HG03095 (cell line): Measurements from ENCODE around the gene LILRB2.
"Not testable (repeated sequence)": the region's sequence is repeated elsewhere in the genome, so short reads cannot be mapped to it uniquely, and the experiment has no call there.

Experiments used
- ATAC-seq: cut with Tn5 transposase; IDR thresholded peaks from one replicate; pipeline ENCODE4 v1.9.1; 2021; ENCODE audit warnings: moderate library complexity; ENCODE audit not compliant: unreplicated experiment

Gene LILRB2

DNA sequence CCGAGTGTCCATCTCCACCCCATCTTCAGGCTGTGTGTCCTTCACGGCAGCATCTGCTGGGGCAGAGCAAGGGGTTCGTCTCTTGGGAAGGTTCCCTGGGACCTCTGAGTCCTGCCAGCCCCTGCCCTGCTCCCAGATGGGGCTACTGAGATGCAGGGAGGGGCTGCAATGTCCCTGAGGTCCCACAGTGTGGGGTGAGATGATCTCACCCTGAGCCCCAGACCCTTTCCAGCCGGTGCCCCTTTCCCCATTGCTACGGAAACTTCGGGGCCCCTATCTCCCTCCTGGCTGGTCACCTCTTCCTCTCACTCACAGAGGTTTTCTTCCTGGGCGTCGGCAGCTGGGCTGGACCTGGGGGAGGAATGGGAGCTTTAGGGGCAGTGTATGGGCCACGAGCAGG is 5.0 kb downstream of the LILRB2 start:
- ATAC-seq: no peak

DNA sequence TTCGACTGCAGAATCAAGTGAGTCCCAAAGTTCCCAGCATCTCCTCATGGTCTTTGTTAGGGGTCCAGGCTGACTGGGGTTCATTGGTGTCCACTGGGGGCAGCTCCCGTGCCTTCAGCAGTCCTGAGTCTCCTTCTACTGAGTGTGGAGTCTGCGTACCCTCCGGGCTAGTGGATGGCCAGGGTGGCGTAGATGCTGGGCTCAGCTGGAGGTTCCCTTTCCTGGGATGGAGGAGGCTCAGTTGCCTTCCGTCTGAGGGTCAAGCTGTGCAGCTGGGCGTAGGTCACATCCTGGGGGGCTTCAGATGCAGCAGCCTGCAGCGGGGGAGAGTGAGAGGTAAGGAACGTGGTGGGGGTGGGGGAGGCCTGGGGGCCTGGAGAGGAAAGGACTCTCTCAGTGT is 6.4 kb downstream of the LILRB2 start:
- ATAC-seq: not testable (repeated sequence)

DNA sequence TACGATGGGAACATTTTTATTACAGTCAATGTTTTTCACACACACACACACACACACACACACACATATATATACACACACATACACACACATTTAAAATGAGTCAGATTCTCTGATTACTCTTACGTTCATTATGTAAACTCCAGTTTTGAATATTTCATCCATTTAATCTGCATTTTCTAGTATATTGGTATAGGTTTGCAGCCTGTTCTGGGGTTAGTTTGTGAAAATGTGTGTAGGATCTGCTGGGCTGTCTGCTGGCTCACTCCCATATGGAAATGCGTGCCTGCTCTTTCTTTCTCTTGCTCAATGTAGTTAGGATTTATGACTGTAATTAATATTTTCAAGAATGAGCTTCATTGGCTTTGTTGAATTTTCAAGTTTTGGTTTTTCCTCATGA is 7.1 kb downstream of the LILRB2 start:
- no peak for ATAC-seq

DNA sequence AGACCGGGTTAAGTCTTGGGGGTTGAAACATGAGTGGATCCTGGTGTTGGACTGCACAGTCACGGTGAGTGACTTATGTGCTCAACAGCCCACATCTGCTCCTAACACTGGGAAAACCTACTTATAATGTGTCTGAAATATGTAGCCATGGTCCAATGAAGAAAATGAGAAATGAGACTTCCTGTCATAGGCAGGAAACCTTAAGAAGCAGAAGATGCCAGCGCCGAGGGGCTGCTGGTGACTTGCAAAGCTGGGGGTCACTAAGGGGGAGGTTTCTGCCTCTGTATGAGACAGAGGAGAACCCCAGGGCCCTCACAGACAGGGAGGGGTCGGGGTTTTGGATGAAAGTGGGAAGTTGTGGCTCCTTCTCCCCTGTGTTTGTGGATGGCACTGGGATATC is 8.7 kb downstream of the LILRB2 start:
- not testable (repeated sequence) for ATAC-seq

DNA sequence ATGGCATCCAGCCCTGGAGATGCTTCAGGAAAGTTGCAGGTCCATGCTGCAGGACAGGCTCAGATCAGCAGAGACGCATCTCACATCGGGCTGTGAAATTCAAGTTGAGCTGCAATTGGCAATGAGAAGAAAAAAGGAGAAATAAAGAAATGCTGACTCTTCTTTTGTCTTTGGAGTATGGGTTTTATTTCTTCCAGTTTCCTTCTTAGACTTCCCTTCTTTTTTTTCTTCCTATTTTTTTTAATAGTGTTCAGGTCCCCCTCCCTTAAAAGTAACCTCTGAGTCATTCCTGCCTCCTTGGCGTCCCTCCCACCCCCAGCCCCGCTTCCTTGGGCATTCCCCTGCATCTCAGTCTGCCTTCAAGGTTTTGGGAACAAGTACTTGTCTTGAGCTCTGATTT is 9.3 kb downstream of the LILRB2 start:
- not testable (repeated sequence) for ATAC-seq

DNA sequence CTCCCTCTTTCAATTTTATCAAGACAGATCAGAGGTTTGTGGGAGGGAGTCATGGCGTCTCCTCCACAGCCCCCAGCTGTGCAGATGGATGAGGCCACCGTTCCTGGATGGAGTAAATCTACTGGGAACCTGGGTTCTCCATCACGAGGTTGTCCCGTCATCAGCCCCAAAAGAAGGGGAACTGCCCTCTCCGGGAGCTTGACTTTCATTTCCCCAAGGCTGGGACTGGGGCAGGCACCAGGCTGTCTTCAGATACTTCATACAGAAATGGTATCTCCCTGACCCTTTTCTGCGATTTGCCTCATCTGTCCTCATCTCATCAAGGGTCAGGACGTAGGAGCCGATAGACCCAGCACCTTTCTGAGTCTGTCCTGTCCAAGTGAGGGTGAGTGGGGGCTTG is 9.8 kb downstream of the LILRB2 start:
- no peak for ATAC-seq

DNA sequence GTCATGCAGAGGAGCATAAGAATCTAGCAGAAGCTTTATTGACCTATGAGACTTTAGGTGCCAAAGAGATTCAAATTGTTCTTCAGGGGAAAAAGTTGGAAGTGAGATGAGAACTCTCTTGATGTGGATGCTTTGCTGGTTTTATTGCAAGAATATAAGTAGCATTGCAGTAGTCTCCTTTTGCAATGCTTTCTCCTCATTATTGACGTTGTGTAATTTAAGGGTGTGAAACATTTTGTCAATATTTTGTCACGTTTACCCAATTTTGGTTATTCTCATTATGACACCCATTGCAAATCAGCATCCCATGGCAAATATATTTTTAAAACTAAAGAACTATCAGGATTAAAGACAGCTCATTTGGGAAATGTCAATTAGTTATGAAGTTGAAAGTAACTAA is 12.0 kb downstream of the LILRB2 start:
- no peak for ATAC-seq

DNA sequence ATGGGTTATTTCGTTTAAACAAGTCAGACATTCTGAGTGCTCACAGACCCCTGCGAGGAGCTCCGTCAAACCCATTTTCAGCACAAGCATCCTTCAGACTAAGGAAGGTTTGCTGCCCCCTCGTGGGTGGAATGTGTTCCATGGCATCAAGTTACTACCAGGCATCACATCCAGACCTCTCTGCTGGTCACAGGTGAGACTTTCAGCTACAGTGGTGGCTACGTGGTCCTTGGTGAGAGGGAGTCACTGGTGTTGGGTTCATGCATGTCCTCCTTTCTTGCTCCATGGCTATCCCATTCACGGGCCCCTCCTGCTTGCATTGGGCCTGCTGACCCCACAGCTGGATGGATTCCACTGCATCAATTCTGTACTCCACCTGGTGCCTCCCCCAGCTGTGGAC is 14.8 kb downstream of the LILRB2 start:
- no peak for ATAC-seq

DNA sequence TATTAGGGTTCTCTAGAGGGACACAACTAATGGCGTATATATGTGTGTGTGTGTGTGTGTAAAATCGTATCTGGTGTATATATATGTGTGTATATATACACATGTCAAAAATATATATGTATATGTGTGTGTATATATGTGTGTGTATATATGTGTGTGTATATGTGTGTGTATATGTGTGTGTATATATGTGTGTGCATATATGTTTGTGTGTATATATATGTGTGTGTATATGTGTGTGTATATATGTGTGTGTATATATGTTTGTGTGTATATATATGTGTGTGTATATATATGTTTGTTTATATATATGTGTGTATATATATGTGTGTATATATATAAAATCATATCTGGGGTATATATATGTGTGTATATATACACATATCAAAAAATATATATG is 18.4 kb downstream of the LILRB2 start:
- no peak for ATAC-seq

DNA sequence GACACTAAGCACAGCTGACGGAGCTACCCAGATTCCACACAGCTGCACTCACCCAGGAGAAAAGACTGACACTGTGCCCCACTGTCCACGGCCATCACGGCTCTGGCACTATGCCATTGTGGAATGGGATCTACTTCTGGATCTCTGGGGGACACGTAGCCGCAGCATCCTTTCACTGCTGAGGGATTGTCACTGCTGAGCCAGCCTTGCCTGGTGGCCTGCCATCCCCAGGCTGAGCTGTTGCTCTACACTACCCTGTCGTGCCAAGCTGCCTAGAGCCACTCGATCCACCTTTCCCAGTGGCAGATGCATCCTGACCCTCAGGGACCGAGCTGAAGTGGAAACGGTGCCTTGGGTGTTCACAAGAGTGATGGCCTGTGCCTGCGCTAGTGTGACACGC is 18.8 kb downstream of the LILRB2 start:
- ATAC-seq: no peak

DNA sequence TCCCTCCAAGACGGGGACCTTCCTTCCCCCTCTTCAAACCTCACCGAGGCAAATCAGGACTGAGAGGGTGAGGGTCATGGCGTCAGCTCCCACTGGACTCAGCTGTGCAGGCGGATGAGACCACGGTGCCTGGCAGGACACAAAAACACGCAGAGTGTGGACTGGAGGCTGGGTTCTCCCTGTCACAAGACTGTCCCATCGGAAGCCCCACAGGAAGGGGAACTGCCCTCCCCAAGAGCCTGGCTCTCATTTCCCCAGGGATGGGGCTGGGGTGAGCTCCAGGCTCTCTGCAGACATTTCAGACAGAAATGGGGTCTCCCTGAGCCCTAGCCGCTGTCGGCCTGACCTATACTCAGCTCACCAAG is 23.8 kb downstream of the LILRB2 start, which contains the start of gene LILRB5:
LILRB5 (minus strand) TSS at position 158 of the 365 bp plus-strand sequence; CDS start at position 78, 80 bp downstream.
- no peak for ATAC-seq

DNA sequence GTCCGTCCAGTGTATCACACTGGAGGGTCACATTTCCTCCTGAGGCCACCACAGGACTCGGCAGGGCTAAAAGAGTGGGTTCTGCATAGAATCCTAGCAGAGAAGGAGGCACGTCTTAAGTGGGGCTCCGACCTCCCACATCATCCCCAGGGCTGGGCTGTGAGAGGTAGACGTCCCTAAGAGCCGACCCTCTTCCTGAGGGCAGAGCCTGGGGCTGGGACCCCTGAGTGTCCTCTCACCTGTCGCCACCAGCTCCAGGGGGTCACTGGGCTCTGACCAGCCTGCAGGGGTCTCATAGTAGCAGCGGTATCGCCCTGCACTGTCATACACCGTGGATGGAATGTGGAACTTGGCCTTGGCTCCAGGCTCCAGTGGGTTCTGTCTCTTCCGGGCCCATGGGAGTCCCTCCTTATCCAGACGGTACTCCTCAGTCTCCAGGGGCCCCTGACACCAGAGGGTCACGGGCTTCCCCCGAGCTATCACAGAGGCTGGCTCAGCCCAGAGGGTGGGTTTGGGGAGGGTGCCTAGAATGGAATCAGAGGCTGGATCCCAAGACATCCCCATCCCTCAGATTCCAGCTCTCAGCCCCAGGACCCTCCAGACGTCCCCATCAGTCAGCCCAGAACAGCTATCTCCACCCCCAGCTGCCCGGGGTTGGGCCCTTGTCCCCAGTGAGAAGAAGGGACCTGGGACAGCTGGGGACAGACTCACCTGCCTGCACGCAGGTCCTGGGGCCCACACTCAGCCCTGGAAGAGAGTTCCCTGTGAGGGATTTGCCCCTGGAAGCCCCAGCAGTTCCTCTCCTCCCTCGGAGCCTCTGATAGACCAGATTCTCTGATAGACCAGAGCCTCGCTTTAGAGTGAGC is 24.4 kb downstream of the LILRB2 start:
- ATAC-seq: no peak

DNA sequence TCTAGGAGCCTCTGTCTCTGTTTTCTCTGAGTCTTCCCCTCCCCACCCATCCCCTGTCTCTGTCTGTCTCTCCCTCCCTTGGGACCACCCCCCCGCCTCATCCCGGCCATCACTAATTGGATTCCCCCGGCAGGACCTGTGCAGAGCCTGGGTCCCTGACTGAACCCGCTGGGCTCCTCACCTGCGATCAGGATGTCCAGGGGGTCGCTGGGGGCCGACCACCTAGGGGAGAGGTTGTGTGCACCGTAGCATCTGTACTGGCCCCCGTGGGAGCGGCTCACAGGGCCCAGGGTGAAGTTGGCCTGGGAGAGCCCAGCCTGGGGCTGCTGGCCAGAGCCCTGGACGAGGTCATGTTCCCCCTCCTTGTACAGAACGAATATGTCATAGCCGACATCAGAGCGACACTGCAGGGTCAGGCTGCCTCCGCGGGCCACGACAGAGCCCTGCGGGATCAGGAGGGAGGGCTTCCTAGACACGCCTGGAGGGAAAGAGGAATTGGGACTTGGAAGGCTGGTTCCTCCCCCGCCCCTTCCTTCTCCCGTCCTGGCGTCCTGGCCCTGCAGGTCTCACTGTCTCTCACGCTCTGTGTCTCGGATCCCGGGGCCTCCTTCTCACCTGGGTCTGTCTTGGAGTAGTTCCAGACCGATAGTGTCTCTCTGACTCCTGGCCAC is 25.7 kb downstream of the LILRB2 start:
- no peak for ATAC-seq

DNA sequence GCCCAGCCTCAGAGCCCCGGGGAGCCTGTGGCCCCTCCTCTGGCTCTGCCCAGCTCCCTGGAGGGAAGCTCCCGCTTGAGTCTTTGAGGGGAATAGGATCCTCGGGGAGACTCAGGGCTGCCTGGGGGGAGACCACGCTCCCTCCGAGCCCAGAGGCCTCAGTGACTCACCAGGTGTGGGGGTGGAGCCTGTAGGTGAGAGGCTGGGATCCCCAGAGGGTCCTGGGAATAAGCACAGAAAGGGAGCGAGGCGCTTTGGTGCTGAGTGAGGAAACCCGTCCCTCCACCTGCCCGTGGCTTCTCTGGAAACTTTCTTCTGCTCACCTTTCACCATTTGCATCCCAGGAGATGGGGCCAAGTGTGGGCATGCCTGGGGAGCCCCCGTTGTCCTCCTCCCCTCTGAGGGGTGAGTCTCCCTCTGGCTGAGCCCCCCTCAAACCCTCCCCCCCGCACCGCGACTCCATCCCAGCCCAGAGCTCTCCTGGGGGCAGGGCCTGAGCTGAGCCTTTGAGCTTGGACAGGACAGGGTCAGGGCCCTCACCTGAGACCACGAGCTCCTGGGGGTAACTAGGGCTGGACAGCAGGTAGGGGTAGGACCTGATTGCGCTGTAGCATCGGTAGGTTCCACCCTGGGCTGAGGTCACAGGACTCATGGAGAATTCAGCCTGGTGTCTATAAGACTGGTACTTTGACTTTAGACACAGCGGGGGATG is 26.6 kb downstream of the LILRB2 start:
- no peak for ATAC-seq

DNA sequence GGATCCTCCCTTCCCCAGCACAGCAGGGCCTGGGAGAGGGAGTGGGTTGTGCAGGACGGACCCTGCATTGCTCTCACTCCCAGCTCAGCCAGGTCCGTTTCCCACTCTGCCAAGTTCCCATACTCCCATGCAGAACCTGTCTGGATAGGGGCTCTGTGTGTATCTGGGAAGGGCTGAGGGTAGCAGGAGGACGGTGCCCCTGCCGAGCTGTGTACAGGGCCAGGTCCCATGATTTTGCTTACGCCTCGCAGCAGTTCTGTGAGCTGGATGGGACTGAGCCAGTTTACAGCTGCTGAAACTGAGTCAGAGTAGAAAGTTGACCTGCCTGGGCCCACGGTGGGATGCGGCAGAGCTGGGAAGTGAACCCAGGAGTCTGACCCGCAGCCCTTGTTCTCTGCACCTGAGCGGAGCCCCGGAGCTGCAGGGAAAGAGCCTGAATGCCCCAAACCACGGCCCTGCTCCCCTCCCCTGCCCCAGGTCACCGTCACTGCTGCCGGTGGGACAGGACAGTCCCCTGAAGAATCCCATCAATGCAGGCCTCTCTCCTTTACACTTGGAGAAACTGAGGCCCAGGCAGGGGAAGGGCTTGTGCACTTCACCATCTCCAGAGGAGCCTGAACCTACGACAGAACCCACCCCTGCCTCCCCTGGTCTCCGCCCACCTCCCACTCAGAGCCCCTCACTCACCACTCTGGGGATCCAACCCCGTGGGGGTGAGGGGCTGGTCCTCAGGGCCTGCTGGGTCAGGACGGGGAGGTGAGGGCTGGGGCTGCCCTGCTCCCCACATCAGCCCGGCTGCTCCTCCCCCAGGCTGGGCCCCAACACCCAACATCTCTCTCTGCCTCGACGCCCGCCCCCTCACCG is 27.3 kb downstream of the LILRB2 start:
- no peak for ATAC-seq

DNA sequence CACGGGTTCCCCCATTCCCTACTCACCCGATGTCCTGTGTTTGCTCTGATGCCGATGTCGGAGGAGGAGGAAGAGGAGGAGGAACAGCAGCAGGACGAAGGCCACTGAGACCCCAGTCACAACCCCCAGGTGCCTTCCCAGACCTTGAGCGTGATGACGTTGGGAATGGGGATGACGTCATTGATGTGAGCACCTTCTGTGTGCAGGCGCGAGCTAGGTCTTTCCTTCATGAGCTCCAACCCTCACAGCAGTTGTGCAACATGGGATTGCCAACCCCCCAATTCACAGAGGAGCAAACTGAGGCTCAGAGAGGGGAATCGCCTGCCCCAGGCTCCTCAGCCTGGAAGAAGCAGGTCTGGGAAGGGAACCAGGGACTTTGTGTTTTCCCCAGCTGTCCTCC is 28.1 kb downstream of the LILRB2 start:
- no peak for ATAC-seq

DNA sequence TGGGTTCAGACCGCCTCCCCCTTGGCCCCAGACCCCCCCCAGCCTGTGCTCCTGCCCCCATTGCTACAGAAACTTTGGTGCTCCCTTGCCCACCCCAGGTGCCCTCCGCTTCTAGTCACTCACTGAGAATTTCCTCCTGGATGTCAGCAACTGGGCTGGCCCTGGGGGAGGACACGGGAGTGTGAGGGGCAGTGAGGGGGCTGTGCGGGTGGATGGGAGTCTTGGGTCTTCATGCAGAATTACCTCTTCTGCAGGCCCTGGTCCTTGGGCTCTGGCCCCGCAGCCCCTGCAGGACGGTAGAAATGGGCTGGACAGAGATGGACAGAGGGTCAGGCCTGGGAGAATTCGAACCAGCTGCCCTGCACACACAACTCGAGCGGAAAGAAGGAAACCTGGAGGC is 28.7 kb downstream of the LILRB2 start:
- ATAC-seq: no peak

DNA sequence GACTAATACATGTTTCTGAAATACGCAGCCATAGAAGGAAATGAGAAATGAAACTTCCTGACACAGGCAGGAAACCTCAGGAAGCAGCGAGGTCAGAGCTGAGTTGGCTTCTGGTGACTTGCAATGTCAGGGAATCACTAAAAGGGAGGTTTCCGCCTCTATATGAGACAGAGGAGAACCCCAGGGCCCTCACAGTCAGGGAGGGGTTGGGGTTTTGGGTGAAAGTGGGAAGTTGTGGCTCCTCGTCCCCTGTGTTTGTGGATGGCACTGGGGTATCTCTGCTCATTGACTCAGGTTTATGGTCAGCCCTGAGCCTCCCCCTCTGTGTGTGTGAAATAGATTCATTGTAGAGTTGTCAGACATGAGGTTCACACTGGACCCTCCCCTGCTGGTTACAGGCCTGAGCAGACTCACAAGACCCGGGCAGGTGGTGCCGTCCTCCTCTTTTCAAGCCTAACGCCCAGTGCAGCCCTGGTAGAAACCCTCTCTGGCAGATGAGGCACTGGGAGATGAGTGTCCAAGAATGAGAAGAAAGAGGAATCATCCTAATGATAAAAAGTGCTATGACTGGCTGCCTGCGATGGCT is 32.8 kb downstream of the LILRB2 start:
- ATAC-seq: no peak

DNA sequence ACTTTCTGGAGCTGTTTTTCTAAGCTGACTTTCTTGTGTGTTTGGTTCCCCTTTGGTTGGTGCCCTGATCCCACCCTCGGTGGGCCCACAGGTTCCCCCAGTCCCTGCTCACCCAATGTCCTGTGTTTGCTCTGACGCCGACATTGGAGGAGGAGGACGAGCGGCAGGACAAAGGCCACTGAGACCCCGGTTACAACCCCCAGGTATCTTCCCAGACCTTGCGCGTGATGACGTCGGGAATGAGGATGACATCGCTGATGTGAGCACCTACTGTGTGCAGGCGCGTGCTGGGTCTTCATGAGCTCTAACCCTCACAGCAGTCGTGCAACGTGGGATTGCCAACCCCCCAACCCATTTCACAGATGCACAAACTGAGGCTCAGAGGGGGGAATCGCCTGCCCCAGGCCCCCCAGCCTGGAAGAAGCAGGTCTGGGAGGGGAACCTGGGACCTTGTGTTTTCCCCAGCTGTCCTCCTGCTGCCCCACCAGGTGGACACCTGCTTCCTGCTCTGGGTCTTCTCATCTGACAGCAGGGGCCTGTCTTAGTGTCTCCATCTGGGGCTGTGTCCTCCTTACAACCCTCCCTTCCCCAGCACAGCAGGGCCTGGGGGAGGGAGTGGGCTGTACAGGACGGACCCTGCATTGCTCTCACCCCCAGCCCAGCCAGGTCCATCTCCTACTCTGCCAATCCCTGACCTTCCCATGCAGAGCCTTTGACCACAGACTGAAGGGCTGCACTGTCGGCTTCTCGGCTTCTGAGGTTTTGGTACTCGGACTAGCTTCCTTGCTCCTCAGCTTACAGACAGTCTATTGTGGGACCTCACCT is 33.6 kb downstream of the LILRB2 start:
- ATAC-seq: no peak

DNA sequence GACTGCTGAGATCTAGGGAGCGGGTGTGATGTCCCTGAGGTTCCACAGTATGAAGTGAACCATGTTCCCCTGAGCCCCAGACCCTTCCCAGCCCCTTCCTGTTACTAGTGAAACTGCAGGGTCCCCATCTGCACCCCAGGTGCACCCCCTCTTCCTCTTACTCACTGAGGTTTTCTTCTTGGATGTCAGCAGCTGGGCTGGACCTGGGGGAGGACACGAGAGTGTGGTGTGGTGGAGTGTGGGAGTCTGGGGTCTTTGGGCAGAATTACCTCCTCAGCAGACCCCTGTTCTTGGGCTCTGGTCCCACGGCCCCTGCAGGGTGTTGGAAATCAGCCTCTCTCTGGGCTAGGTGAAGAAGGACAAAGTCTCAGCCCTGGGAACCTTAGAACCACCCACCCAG is 35.0 kb downstream of the LILRB2 start:
- ATAC-seq: no peak
